Kidney (tissue), 14 donors: ENCODE measurements around the gene FSD1L. TPM values are rescaled to one million over a fixed set of nuclear protein-coding genes. Genes with fewer than 3 reads are reported as not detected.

Experiments used
- DNase-seq, 5 donors: peaks; one replicate each; pipeline ENCODE4 v3.0.0-alpha.2; 2013 to 2020
- FAIRE-seq: peaks from 2 replicates; lab custom pipeline; 2012; peaks lifted over from hg19 to GRCh38; lab: Jason Lieb, UNC
- H3K27ac ChIP-seq, 2 donors: one replicate each; pipeline ENCODE4 v1.7.0; 2013; ENCODE audit warnings: low read depth in 2 of 2, low read length in 2 of 2, inconsistent platforms in 1 of 2
- H3K27me3 ChIP-seq: one replicate; pipeline ENCODE4 v1.7.1; 2013; ENCODE audit warnings: low read length, inconsistent platforms; ENCODE audit not compliant: control insufficient read depth, insufficient read depth
- H3K36me3 ChIP-seq, 3 donors: one replicate each; pipeline versions ENCODE4 v1.7.0 to v1.7.1; 2013; ENCODE audit warnings: low read length in 3 of 3, control low read depth in 1 of 3, inconsistent platforms in 1 of 3; ENCODE audit not compliant: insufficient read depth in 3 of 3, control insufficient read depth in 2 of 3
- H3K4me1 ChIP-seq, 3 donors: one replicate each; pipeline versions ENCODE4 v1.7.0 to v1.7.1; 2013; ENCODE audit warnings: low read length in 3 of 3, inconsistent platforms in 1 of 3, low read depth in 1 of 3; ENCODE audit not compliant: control insufficient read depth in 2 of 3, insufficient read depth in 2 of 3
- H3K4me3 ChIP-seq, 3 donors: one replicate each; pipeline versions ENCODE4 v1.7.0 to v1.8.1; 2013; ENCODE audit warnings: low read length in 3 of 3, control low read depth in 1 of 3, inconsistent platforms in 1 of 3
- H3K9ac ChIP-seq, 3 donors: one replicate each; pipeline versions ENCODE4 v1.7.0 to v1.7.1; 2013; ENCODE audit warnings: low read length in 3 of 3, control low read depth in 1 of 3, inconsistent platforms in 1 of 3
- H3K9me3 ChIP-seq, 3 donors: one replicate each; pipeline versions ENCODE4 v1.7.0 to v1.7.1; 2013; ENCODE audit warnings: low read length in 3 of 3, control low read depth in 1 of 3, inconsistent platforms in 1 of 3; ENCODE audit not compliant: control insufficient read depth in 2 of 3, insufficient read depth in 1 of 3
- intact Hi-C: fragments of 100-400 bp; cut with DNase I; formaldehyde crosslinking; loops from one replicate; pipeline ENCODE4 v1.11.1; 2022
- polyA plus RNA-seq: library from polyadenylated mRNA; stranded (reverse); fragments of 350-450 nt; fragmentation: Illumina TruSeq; extraction: RNeasy Lipid Tissue Mini Kit (QIAGEN cat#74804); gene quantifications from one replicate; pipeline ENCODE4 v1.2.3, GENCODE V29; 2014; ENCODE audit warnings: low read depth, low replicate concordance; ENCODE audit not compliant: insufficient read depth
- total RNA-seq: library from RNA; stranded (reverse); fragmentation: NEBNext Ultra II Directional; extraction: Animal tissue kit (Norgen Biotek cat#: 25700); gene quantifications from one replicate; pipeline ENCODE4 v1.2.1, GENCODE V29; 2021
- TF ChIP-seq, protein P1 (sequence below): IDR thresholded peaks from 3 replicates; pipeline ENCODE4 v1.5.1; 2012; ENCODE audit warnings: mild to moderate bottlenecking, moderate library complexity, borderline replicate concordance; ENCODE audit not compliant: insufficient read depth; ENCODE audit errors: extremely low read depth
- donor health status: control.
- donor health status: control.
- donor health status: control.
- donor health status: control.
- donor health status: control.
- donor health status: DM: yes; HTN: yes; CAD: no.
- donor health status: Normal renal cell carcinoma (clear cell type).

FSD1L gene
- total and polyA plus RNA-seq, 2 donors from 2014 or later = 1.4 to 13.2 TPM

GRCh38 chr9:105459336-105459735 lies 11.5 kb downstream of the FSD1L start:
- FAIRE-seq (no peak), DNase-seq (no peak)

DNA sequence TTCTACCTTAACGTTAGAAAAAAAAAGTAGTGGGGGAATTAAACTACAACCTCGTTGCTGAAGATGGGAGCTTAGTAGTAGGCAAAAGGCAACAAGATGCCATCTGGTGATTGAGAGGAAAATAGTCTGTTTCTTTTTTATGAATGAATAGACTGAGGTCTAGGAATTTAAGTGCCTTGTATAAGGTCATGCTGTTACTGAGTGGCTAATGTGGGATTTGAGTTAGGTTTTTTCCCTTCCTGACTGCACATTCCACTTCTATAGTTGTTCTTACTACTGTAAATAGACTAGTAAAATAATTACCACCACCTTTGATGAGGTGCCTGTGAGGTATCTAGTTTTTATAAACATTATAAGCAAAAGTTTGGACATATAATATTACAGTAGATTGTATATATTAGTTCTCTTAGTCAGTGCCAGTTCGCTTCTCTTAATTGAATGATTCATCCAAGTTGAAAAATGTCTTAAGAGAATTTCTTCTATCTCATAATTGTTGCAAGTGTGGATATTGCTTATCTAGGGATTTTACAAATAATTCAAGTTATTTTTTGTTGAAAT lies 19.1 kb downstream of the FSD1L start:
- intact Hi-C loops = no loop called here
- Histone ChIP-seq H3K27me3 (no peaks in the 10 kb centered on the region), H3K36me3 (peaks cover 2 to 12% (median 7%) of the 10 kb centered on the region in 3 donors), H3K9ac (no peak overlapping the region), H3K27ac (no peak overlapping the region), H3K9me3 (peaks cover 0 to 3% (median 0%) of the 10 kb centered on the region in 3 donors), H3K4me1 (no peaks in the 10 kb centered on the region), H3K4me3 (no peak overlapping the region)
- no peak for DNase-seq
- TF ChIP-seq, protein P1, sequence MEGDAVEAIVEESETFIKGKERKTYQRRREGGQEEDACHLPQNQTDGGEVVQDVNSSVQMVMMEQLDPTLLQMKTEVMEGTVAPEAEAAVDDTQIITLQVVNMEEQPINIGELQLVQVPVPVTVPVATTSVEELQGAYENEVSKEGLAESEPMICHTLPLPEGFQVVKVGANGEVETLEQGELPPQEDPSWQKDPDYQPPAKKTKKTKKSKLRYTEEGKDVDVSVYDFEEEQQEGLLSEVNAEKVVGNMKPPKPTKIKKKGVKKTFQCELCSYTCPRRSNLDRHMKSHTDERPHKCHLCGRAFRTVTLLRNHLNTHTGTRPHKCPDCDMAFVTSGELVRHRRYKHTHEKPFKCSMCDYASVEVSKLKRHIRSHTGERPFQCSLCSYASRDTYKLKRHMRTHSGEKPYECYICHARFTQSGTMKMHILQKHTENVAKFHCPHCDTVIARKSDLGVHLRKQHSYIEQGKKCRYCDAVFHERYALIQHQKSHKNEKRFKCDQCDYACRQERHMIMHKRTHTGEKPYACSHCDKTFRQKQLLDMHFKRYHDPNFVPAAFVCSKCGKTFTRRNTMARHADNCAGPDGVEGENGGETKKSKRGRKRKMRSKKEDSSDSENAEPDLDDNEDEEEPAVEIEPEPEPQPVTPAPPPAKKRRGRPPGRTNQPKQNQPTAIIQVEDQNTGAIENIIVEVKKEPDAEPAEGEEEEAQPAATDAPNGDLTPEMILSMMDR = no peak
- no peak for FAIRE-seq

More at GRCh38 chr9:105459336-105459735, 11.5 kb downstream of the FSD1L start:
- H3K9me3 ChIP-seq = no peaks in the 10 kb centered on the region
- no peak overlapping the region for H3K4me3 ChIP-seq
- H3K27ac ChIP-seq = no peak overlapping the region
- no peaks in the 10 kb centered on the region for H3K27me3 ChIP-seq
- TF ChIP-seq, protein P1 = no peak
- no peaks in the 10 kb centered on the region for H3K36me3 ChIP-seq
- H3K9ac ChIP-seq = no peak overlapping the region
- intact Hi-C loops = no loop called here
- no peaks in the 10 kb centered on the region for H3K4me1 ChIP-seq

- H3K9ac ChIP-seq = no peak overlapping the region
- H3K27me3 ChIP-seq = no peaks in the 10 kb centered on the region
- TF ChIP-seq, protein P1 = no peak
- peaks cover 0 to 3% (median 0%) of the 10 kb centered on the region in 3 donors for H3K9me3 ChIP-seq
- H3K36me3 ChIP-seq = peaks cover 2 to 12% (median 7%) of the 10 kb centered on the region in 3 donors
- no peak overlapping the region for H3K4me3 ChIP-seq
- DNase-seq (no peak), FAIRE-seq (no peak)
- H3K27ac ChIP-seq = no peak overlapping the region
- intact Hi-C loops = no loop called here
- H3K4me1 ChIP-seq = no peaks in the 10 kb centered on the region
These were observed 21.0 kb downstream of the FSD1L start for GRCh38 chr9:105468875-105469274.
